ENCODE data around the gene SAMSN1. TPM values are rescaled to one million over a fixed set of nuclear protein-coding genes. Genes with fewer than 3 reads are reported as not detected.

Gene SAMSN1
- total and polyA plus RNA-seq, 8 donors = 1.4 to 45.7 (median 2.1) TPM

DNA sequence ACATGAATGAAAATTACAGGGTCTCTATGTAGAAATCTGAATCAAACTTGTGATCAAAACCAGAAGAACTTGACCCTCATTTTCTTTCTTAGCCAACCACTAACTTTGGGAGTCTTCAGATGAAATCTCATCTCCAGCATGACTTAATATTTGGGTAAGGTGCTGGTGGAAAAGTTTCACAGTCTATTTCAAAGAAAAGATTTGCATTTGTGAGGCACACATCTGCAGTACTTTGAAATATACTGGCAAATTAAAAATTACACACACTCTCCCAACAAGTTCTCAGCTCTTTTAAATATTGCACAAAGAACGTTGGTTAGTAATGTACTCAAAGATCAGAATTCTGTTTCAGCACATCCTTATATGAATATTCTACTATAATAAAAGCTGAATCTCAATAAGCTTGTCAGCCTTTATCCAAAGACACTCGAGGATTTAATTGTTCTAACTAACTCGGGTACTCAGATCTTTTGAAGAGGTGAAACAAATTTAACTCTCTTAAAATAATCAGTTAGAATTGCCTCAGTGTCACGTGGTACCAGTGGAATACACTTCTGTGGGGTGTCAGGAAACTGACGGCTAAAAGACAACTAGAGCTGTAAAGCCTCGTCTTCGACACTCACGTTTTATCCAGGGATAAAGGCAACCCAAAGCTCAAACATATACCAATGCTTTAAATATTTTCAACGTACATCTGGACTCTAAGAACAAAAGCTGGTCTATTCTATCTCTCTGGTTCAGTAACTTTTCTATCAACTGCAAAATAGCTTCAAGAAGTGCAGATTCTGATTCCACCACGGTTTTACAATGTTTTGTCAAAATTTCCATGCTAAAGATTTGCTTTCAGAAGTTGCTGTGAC is 19.0 kb downstream of the SAMSN1 start:
- peak overlapping the region; percentile 5 to 55 for H3K27ac ChIP-seq
- TF ChIP-seq, protein P1, sequence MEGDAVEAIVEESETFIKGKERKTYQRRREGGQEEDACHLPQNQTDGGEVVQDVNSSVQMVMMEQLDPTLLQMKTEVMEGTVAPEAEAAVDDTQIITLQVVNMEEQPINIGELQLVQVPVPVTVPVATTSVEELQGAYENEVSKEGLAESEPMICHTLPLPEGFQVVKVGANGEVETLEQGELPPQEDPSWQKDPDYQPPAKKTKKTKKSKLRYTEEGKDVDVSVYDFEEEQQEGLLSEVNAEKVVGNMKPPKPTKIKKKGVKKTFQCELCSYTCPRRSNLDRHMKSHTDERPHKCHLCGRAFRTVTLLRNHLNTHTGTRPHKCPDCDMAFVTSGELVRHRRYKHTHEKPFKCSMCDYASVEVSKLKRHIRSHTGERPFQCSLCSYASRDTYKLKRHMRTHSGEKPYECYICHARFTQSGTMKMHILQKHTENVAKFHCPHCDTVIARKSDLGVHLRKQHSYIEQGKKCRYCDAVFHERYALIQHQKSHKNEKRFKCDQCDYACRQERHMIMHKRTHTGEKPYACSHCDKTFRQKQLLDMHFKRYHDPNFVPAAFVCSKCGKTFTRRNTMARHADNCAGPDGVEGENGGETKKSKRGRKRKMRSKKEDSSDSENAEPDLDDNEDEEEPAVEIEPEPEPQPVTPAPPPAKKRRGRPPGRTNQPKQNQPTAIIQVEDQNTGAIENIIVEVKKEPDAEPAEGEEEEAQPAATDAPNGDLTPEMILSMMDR (IDR thresholded peaks at IDR 0.05) = no peak
- H3K27me3 ChIP-seq = no peaks in the 10 kb centered on the region
- H3K4me3 ChIP-seq = no peak overlapping the region
- intact Hi-C loops (cut with DNase I) = no loop called here
- no peaks in the 10 kb centered on the region for H3K9me3 ChIP-seq
- H3K4me1 ChIP-seq = peaks cover 0 to 88% of the 10 kb centered on the region in 2 donors
- DNase-seq (no peak), ATAC-seq (no peak)
- H3K36me3 ChIP-seq = no peaks in the 10 kb centered on the region

DNA sequence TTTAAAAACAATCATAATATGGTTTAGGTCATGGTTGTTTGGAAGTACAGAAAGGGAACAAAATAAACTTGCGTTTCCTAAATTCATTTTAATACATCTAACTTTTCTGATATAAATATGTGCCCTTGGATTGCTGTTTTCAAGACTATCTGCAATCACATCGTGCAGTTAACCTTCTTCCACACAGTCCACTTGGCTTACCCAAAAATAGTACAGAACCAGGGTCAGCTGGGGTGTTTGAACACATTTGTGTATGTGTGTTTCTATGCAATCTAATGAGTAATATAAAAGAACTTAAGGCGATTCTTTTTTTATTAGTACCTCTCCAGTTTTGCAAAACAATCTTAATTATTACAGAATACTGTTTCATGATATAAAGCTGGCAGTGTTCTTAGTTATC is 19.9 kb downstream of the SAMSN1 start:
- H3K27me3 ChIP-seq = no peaks in the 10 kb centered on the region
- DNase-seq = no peak
- intact Hi-C loops (cut with DNase I) = no loop called here
- H3K4me3 ChIP-seq = no peak overlapping the region
- no peaks in the 10 kb centered on the region for H3K36me3 ChIP-seq
- ATAC-seq = no peak
- H3K9me3 ChIP-seq = no peaks in the 10 kb centered on the region
- H3K27ac ChIP-seq = peak overlapping the region in 1 of 2 donors; percentile 25
- peaks cover 0 to 89% of the 10 kb centered on the region in 2 donors for H3K4me1 ChIP-seq
- TF ChIP-seq, protein P1 (IDR thresholded peaks at IDR 0.05) = no peak

DNA sequence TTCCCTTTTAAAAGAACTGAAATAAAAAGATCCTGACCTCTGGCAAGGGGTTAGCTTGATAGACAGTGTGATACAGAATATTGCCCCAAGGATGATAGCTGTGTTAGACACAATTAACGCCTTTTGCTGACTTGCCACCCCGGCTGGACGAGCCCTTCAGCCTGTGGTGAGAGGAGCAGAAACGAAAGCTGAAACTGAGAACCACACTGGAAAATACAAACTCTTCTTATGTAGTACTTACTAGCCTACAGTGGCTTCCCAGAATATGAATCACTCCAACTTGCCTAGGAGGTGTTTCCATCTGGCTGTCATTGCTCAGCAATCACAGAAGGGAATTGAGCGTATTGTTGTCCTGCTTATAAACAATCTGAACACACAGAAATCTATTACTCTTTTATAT is 22.9 kb downstream of the SAMSN1 start:
- peak overlapping the region; percentile 40 to 42 for H3K27ac ChIP-seq
- H3K4me3 ChIP-seq = no peak overlapping the region
- DNase-seq (peak in 2 of 4 donors; percentile 49 to 60), ATAC-seq (peak; percentile 80)
- no peaks in the 10 kb centered on the region for H3K36me3 ChIP-seq
- TF ChIP-seq, protein P1 (IDR thresholded peaks at IDR 0.05) = no peak
- no peaks in the 10 kb centered on the region for H3K27me3 ChIP-seq
- peaks cover 0 to 91% of the 10 kb centered on the region in 2 donors for H3K4me1 ChIP-seq
- intact Hi-C loops (cut with DNase I) = no loop called here
- H3K9me3 ChIP-seq = no peaks in the 10 kb centered on the region

DNA sequence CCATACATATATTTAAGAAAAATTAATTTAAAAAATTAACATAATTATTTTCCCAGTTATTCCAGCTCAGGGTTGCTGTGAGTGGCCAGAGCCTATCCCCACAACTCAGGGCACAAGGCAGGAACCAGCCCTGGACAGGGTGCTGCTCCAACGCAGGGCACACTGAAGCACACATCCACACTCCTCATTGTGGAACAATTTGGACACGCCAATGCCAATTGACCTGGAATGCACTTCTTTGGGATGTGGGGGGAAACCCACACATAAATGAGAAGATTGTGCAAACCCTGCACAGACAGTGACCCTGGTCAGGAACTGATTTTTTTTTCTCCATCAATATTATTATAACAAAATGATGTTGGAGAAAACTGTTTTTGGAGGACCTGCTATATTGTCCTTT is 23.4 kb downstream of the SAMSN1 start:
- peak; percentile 51 for ATAC-seq
- Histone ChIP-seq H3K4me3 (no peak overlapping the region), H3K27ac (peak overlapping the region; percentile 40 to 42)

DNA sequence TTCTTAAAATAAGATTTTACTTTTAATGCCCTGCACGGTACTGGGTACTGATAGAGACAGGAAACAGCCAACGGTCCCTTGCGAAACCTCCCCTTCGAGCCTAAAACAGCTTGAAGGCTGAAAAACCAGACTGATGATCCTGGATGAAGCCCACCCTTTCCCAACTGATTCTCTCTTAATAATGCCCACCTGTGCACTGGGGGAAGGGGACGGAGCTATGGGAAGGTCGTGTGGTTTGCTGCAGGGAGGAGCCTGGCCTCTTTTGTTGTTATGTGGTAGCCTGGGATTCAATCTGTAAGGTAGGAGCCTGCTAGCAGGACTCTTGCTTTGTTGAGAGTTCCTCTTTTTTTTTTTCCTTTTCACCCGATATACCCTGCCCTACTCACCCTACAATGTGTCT is 25.6 kb downstream of the SAMSN1 start:
- Histone ChIP-seq H3K4me3 (no peak overlapping the region), H3K4me1 (peaks cover 0 to 64% of the 10 kb centered on the region in 2 donors), H3K9me3 (no peaks in the 10 kb centered on the region), H3K36me3 (no peaks in the 10 kb centered on the region), H3K27ac (peak overlapping the region in 1 of 2 donors; percentile 70), H3K27me3 (no peaks in the 10 kb centered on the region)
- intact Hi-C loops (cut with DNase I) = no loop called here
- ATAC-seq (peak; percentile 57), DNase-seq (no peak)
- TF ChIP-seq, protein P1 (IDR thresholded peaks at IDR 0.05) = no peak

More for the DNA sequence above, 23.4 kb downstream of the SAMSN1 start:
- intact Hi-C loops (cut with DNase I) = no loop called here
- Histone ChIP-seq H3K27me3 (no peaks in the 10 kb centered on the region), H3K36me3 (no peaks in the 10 kb centered on the region), H3K9me3 (no peaks in the 10 kb centered on the region), H3K4me1 (peaks cover 0 to 86% of the 10 kb centered on the region in 2 donors)
- DNase-seq = peak in 1 of 4 donors; percentile 42
- TF ChIP-seq, protein P1 (IDR thresholded peaks at IDR 0.05) = no peak

All from left lung (tissue), 10 donors.